GM18873 (cell line): ENCODE measurements around the gene RALGPS2.

Experiments
- ATAC-seq: cut with Tn5 transposase; IDR thresholded peaks from one replicate; pipeline ENCODE4 v1.9.1; 2021; ENCODE audit warnings: mild to moderate bottlenecking, moderate library complexity, moderate number of reproducible peaks; ENCODE audit not compliant: unreplicated experiment, low FRiP score

Gene RALGPS2

GRCh38 chr1:178724728-178725465, at the start of gene RALGPS2:
TSS of gene RALGPS2 (plus strand) at chr1:178725244. CDS start at chr1:178776765, 51,521 bp downstream.
- peak; percentile 37 for ATAC-seq

- no peak for ATAC-seq
These were observed 45.8 kb upstream of the RALGPS2 start for GRCh38 chr1:178679237-178679636.

GRCh38 chr1:178682429-178682828, 42.6 kb upstream of the RALGPS2 start:
- ATAC-seq, result no peak

- no peak for ATAC-seq
These were observed 42.2 kb upstream of the RALGPS2 start for GRCh38 chr1:178682886-178683285.

GRCh38 chr1:178683291-178683690, 41.8 kb upstream of the RALGPS2 start:
- ATAC-seq, result no peak

GRCh38 chr1:178684111-178684510, 40.9 kb upstream of the RALGPS2 start:
- ATAC-seq, result no peak

GRCh38 chr1:178684542-178685000, 40.5 kb upstream of the RALGPS2 start:
- peak; percentile 79 for ATAC-seq

- no peak for ATAC-seq
These were observed 38.6 kb upstream of the RALGPS2 start for GRCh38 chr1:178686407-178686806.

GRCh38 chr1:178688244-178688643, 36.8 kb upstream of the RALGPS2 start:
- no peak for ATAC-seq

GRCh38 chr1:178689769-178690168, 35.3 kb upstream of the RALGPS2 start:
- ATAC-seq, result no peak

- no peak for ATAC-seq
These were observed 34.5 kb upstream of the RALGPS2 start for GRCh38 chr1:178690496-178690895.

GRCh38 chr1:178692564-178693327, 32.3 kb upstream of the RALGPS2 start:
- no peak for ATAC-seq

GRCh38 chr1:178693366-178693765, 31.7 kb upstream of the RALGPS2 start:
- ATAC-seq, result no peak

GRCh38 chr1:178694923-178695525, 30.0 kb upstream of the RALGPS2 start:
- no peak for ATAC-seq

GRCh38 chr1:178702146-178702545, 22.9 kb upstream of the RALGPS2 start:
- no peak for ATAC-seq

- ATAC-seq, result no peak
These were observed 20.2 kb upstream of the RALGPS2 start for GRCh38 chr1:178704833-178705232.

GRCh38 chr1:178706432-178706831, 18.6 kb upstream of the RALGPS2 start:
- ATAC-seq, result no peak

- no peak for ATAC-seq
These were observed 11.8 kb upstream of the RALGPS2 start for GRCh38 chr1:178713259-178713658.

GRCh38 chr1:178714453-178714852, 10.6 kb upstream of the RALGPS2 start:
- ATAC-seq, result no peak

GRCh38 chr1:178716111-178716510, 8.9 kb upstream of the RALGPS2 start:
- no peak for ATAC-seq

GRCh38 chr1:178718520-178718919, 6.5 kb upstream of the RALGPS2 start:
- ATAC-seq, result no peak
